Endothelial cell of umbilical vein (primary cell): ENCODE measurements around the gene IQCE. TPM values are rescaled to one million over a fixed set of nuclear protein-coding genes. Genes with fewer than 3 reads are reported as not detected.
A peak's percentile ranks its signal among the peaks of the same experiment; 100 is the strongest.

Experiments
- BruUV-seq: library from RNA; stranded (reverse); fragments of 400-500 nt; replicated peaks from 2 replicates; lab custom pipeline; 2021; lab: Mats Ljungman, UMichigan
- CTCF ChIA-PET: fragments of 300-600, 350-600 bp; sonication (Branson Sonifier 250); formaldehyde crosslinking; loops from one replicate; lab custom pipeline; 2021; ENCODE audit warnings: antibody characterized with exemption, inconsistent platforms; lab: Charles Lee
- POLR2A ChIA-PET: fragments of 300-600, 350-600 bp; sonication (Branson Sonifier 250); formaldehyde crosslinking; loops from one replicate; lab custom pipeline; 2021; ENCODE audit warnings: antibody characterized with exemption, inconsistent platforms; lab: Charles Lee
- DNase-seq: peaks from one replicate; pipeline ENCODE4 v3.0.0-alpha.2; 2011; ENCODE audit warnings: low read depth, low spot score
- FAIRE-seq: peaks from 2 replicates; lab custom pipeline; 2011; peaks lifted over from hg19 to GRCh38; lab: Jason Lieb, UNC
- H2AFZ ChIP-seq: 2 replicates; pipeline ENCODE4 v1.6.0; 2012; ENCODE audit warnings: low read depth, low read length, control low read depth, inconsistent platforms
- H3K27ac ChIP-seq: 2 replicates; pipeline ENCODE4 v1.5.1; 2011; ENCODE audit warnings: low read depth, mild to moderate bottlenecking, control low read depth, low read length, moderate library complexity; ENCODE audit not compliant: insufficient read depth
- H3K27me3 ChIP-seq, 2 experiments: 2 replicates each; pipeline versions ENCODE4 v1.6.0 to v1.6.1; 2011; ENCODE audit warnings: low read length in 2 of 2, mixed read lengths in 1 of 2; ENCODE audit not compliant: control insufficient read depth in 2 of 2, insufficient read depth in 2 of 2
- H3K36me3 ChIP-seq, 2 experiments: 2 replicates in 1 of 2; 3 replicates in 1 of 2; pipeline ENCODE4 v1.5.1; 2011; ENCODE audit warnings: low read length in 2 of 2, mild to moderate bottlenecking in 1 of 2, moderate library complexity in 1 of 2; ENCODE audit not compliant: control insufficient read depth in 2 of 2, insufficient read depth in 2 of 2; ENCODE audit errors: extremely low read depth in 1 of 2
- H3K4me1 ChIP-seq: 3 replicates; pipeline ENCODE4 v1.5.1; 2011; ENCODE audit warnings: mild to moderate bottlenecking, low read length; ENCODE audit not compliant: control insufficient read depth, insufficient read depth; ENCODE audit errors: extremely low read depth
- H3K4me2 ChIP-seq: 2 replicates; pipeline ENCODE4 v1.6.1; 2011; ENCODE audit warnings: low read length, control low read depth, mixed read lengths; ENCODE audit not compliant: insufficient read depth
- H3K4me3 ChIP-seq, 3 experiments: fragments of 200-600 bp in 1 of 3; sonication (generic), shearing (Covaris generic) in 1 of 3; replicated peaks in 1 of 3; 2 replicates each; pipeline ENCODE4 v1.5.1; 2011 to 2016; ENCODE audit warnings: control low read depth in 3 of 3, low read length in 3 of 3, mild to moderate bottlenecking in 2 of 3, inconsistent platforms in 1 of 3, low read depth in 1 of 3, moderate library complexity in 1 of 3; ENCODE audit not compliant: insufficient read depth in 1 of 3
- H3K79me2 ChIP-seq: 2 replicates; pipeline ENCODE4 v1.6.0; 2012; ENCODE audit warnings: low read length, inconsistent platforms; ENCODE audit not compliant: control insufficient read depth, insufficient read depth
- H3K9ac ChIP-seq: replicated peaks from 2 replicates; pipeline ENCODE3; 2011; ENCODE audit warnings: low read length, control low read depth; ENCODE audit not compliant: insufficient read depth; ENCODE audit errors: extremely low read depth
- H3K9me1 ChIP-seq: replicated peaks from 3 replicates; pipeline ENCODE4 v1.6.0; 2011; ENCODE audit warnings: mild to moderate bottlenecking, low read length; ENCODE audit not compliant: control insufficient read depth, insufficient read depth; ENCODE audit errors: extremely low read depth
- H3K9me3 ChIP-seq: replicated peaks from 2 replicates; pipeline ENCODE4 v1.5.1; 2012; ENCODE audit warnings: low read length, inconsistent platforms; ENCODE audit not compliant: control insufficient read depth, insufficient read depth
- H4K20me1 ChIP-seq: replicated peaks from 2 replicates; pipeline ENCODE3; 2011; ENCODE audit warnings: mild to moderate bottlenecking, low read length; ENCODE audit not compliant: control insufficient read depth, insufficient read depth; ENCODE audit errors: extremely low read depth
- EZH2 ChIP-seq: IDR thresholded peaks from 2 replicates; pipeline ENCODE4 v1.6.1; 2012; ENCODE audit warnings: borderline replicate concordance, low read depth, mild to moderate bottlenecking, moderate library complexity, low read length, inconsistent platforms; ENCODE audit not compliant: severe bottlenecking
- FOS ChIP-seq: IDR thresholded peaks from 2 replicates; pipeline ENCODE4 v1.6.1; 2011; ENCODE audit warnings: mild to moderate bottlenecking, low read length, moderate library complexity, borderline replicate concordance; ENCODE audit not compliant: insufficient read depth
- GATA2 ChIP-seq: IDR thresholded peaks from 2 replicates; pipeline ENCODE4 v1.7.0; 2011; ENCODE audit warnings: low read depth, mild to moderate bottlenecking, moderate library complexity, mixed read lengths, low read length; ENCODE audit not compliant: insufficient read length, insufficient read depth
- JUN ChIP-seq: IDR thresholded peaks from 2 replicates; pipeline ENCODE4 v1.6.1; 2011; ENCODE audit warnings: borderline replicate concordance, low read depth; ENCODE audit not compliant: insufficient read length, insufficient read depth
- MYC ChIP-seq: IDR thresholded peaks from one replicate; pipeline ENCODE4 v1.6.1; 2011; ENCODE audit warnings: mild to moderate bottlenecking, low read depth, low read length
- POLR2A ChIP-seq: IDR thresholded peaks from 2 replicates; pipeline ENCODE4 v1.6.1; 2012; ENCODE audit warnings: low read depth, mild to moderate bottlenecking, control low read depth, low read length
- POLR2AphosphoS5 ChIP-seq: IDR thresholded peaks from 2 replicates; pipeline ENCODE4 v1.6.1; 2012; ENCODE audit warnings: low read depth, mild to moderate bottlenecking, control low read depth, low read length, moderate library complexity; ENCODE audit not compliant: insufficient read depth
- dilution Hi-C: fragments of 300-500 bp; cut with MboI; formaldehyde crosslinking; loops from one replicate; pipeline ENCODE4 v1.15.0; 2019; ENCODE audit warnings: low sequenced_read_pairs; ENCODE audit not compliant: extremely low pct_ligation_motif_present
- intact Hi-C: fragments of 100-400 bp; cut with micrococcal nuclease; formaldehyde crosslinking; loops from one replicate; pipeline ENCODE4 v1.10.0; 2022
- polyA plus RNA-seq, 4 experiments: library from polyadenylated mRNA; depleted of rRNA in 3 of 4; stranded (reverse) in 3 of 4; unstranded in 1 of 4; fragments of >200 nt; gene quantifications; 2 replicates each; pipeline versions ENCODE4 v1.2.1 to v1.2.3, GENCODE V29; 2011 to 2012; ENCODE audit warnings: missing spikeins in 1 of 4
- total RNA-seq: library from RNA; stranded (reverse); gene quantifications from 2 replicates; pipeline ENCODE4 v1.2.3, GENCODE V29; 2021
- TF ChIP-seq, protein P1 (sequence below), 2 donors: IDR thresholded peaks; 1 replicate in 1 of 2; 2 replicates in 1 of 2; pipeline ENCODE4 v1.5.1; 2011; ENCODE audit warnings: low read length in 2 of 2, mild to moderate bottlenecking in 2 of 2, moderate library complexity in 2 of 2, control low read depth in 1 of 2, inconsistent platforms in 1 of 2, low read depth in 1 of 2; ENCODE audit not compliant: insufficient read depth in 1 of 2; ENCODE audit errors: extremely low read depth in 1 of 2
- TF ChIP-seq, protein P2 (sequence below): IDR thresholded peaks from 2 replicates; pipeline ENCODE4 v1.6.1; 2011; ENCODE audit not compliant: insufficient read depth, insufficient read length

Gene IQCE
- total and polyA plus RNA-seq, 2 donors (not counting 3 experiments of a cell fraction or from before 2014, with no cell fraction given) = 4.9 to 14.5 TPM

DNA sequence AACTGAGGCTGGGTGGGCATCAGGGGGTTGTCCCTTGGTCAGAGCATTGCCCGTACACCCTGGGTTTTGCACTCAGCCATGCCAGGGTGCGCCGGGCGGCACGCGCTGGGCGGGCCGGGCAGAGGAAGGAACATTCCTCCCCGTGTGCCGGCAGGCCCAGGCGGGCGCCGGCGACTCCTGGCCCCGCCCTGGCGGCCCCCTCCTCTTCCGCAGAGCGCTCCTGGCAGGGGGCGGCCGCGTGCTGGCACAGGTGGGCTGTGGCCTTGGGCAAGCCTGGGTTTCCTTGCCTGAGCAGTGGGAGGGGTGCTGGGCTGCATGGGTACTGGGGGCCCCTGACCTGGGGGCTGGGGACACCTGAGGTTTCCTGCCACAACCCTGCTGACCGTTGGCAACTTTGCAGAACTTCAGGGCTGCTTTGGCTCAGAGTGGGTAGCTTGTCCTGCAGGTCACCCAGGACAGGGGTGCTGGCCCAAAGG, 35.3 kb upstream of the IQCE start:
- no peak for DNase-seq
- dilution Hi-C loops (no loop called here), intact Hi-C loops (loop anchor here (5.0 to 10.0 kb wide), 2 partner anchors 119 kb away; partner anchors contain the start of gene CHST12)
- Histone ChIP-seq H3K4me1 (peaks cover 47% of the 10 kb centered on the region), H3K27me3 (no peaks in the 10 kb centered on the region), H3K4me2 (peak overlapping the region; percentile 60), H3K9me3 (no peaks in the 10 kb centered on the region), H4K20me1 (no peaks in the 10 kb centered on the region), H2AFZ (peak overlapping the region; percentile 10), H3K4me3 (no peak overlapping the region), H3K9me1 (no peaks in the 10 kb centered on the region), H3K36me3 (no peaks in the 10 kb centered on the region), H3K9ac (peak overlapping the region; percentile 53), H3K79me2 (no peaks in the 10 kb centered on the region), H3K27ac (peak overlapping the region; percentile 84)
- TF ChIP-seq FOS (no peak), POLR2A (no peak), EZH2 (no peak), JUN (no peak), GATA2 (no peak), POLR2AphosphoS5 (no peak), MYC (no peak)
- TF ChIP-seq, protein P1, sequence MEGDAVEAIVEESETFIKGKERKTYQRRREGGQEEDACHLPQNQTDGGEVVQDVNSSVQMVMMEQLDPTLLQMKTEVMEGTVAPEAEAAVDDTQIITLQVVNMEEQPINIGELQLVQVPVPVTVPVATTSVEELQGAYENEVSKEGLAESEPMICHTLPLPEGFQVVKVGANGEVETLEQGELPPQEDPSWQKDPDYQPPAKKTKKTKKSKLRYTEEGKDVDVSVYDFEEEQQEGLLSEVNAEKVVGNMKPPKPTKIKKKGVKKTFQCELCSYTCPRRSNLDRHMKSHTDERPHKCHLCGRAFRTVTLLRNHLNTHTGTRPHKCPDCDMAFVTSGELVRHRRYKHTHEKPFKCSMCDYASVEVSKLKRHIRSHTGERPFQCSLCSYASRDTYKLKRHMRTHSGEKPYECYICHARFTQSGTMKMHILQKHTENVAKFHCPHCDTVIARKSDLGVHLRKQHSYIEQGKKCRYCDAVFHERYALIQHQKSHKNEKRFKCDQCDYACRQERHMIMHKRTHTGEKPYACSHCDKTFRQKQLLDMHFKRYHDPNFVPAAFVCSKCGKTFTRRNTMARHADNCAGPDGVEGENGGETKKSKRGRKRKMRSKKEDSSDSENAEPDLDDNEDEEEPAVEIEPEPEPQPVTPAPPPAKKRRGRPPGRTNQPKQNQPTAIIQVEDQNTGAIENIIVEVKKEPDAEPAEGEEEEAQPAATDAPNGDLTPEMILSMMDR (IDR thresholded peaks at IDR 0.05; ENCODE audit: extremely low read depth in 1 of 2, insufficient read depth in 1 of 2, low read depth in 1 of 2, low read length in 2 of 2) = no peak
- TF ChIP-seq, protein P2, sequence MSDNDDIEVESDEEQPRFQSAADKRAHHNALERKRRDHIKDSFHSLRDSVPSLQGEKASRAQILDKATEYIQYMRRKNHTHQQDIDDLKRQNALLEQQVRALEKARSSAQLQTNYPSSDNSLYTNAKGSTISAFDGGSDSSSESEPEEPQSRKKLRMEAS = no peak
- FAIRE-seq = no peak
- ChIA-PET POLR2A (no interaction called here), CTCF (interaction anchor here (1.4 to 1.6 kb wide), 2 partner anchors 32 to 72 kb away, joined by 3 read pairs; partner anchors contain the start of gene BRAT1)
- BruUV-seq = no TSS peak
